ENCODE data around the gene AFDN. TPM values are rescaled to one million over a fixed set of nuclear protein-coding genes. Genes with fewer than 3 reads are reported as not detected.
A peak's percentile ranks its signal among the peaks of the same experiment; 100 is the strongest.

AFDN gene
- total and polyA plus RNA-seq, 2 experiments from 2014 or later, result 66.9 to 200 TPM

- H2AFZ ChIP-seq, result no peak overlapping the region
- Mint-ChIP-seq H3K27ac (peak overlapping the region; percentile 53), H3K4me1 (peaks cover 72% of the 10 kb centered on the region), H3K4me3 (peak overlapping the region; percentile 0; the same call in 2 of the 3 replicates), H3K36me3 (ENCODE audit: low read depth) (no peaks in the 10 kb centered on the region), H3K9me3 (no peaks in the 10 kb centered on the region), H3K27me3 (ENCODE audit: insufficient read depth, low read depth, poor library complexity) (no peaks in the 10 kb centered on the region)
- H3K36me3 ChIP-seq (ENCODE audit: insufficient read depth), result no peaks in the 10 kb centered on the region
- H3K4me1 ChIP-seq (ENCODE audit: insufficient read depth), result peaks cover 51% of the 10 kb centered on the region
- no peaks in the 10 kb centered on the region for H3F3A ChIP-seq (replicated peaks; ENCODE audit: low read depth)
- H3K4me3 ChIP-seq, result no peak overlapping the region
- H3K4me2 ChIP-seq, result peak overlapping the region; percentile 5
- ATAC-seq, result peak; percentile 26
- DNase-seq (ENCODE audit: low spot score), result peak; percentile 56
- H3K27ac ChIP-seq (ENCODE audit: low read depth), result peak overlapping the region; percentile 71
- H3K79me2 ChIP-seq (replicated peaks; ENCODE audit: insufficient read depth), result peaks cover 97% of the 10 kb centered on the region
- TF ChIP-seq JUNB (IDR thresholded peaks at IDR 0.05; ENCODE audit: unreplicated experiment) (no peak), EZH2 (IDR thresholded peaks at IDR 0.05; ENCODE audit: low read depth, unreplicated experiment) (no peak), NANOG (IDR thresholded peaks at IDR 0.05; ENCODE audit: borderline replicate concordance) (no peak), POLR2AphosphoS5 (IDR thresholded peaks at IDR 0.05; ENCODE audit: low read depth) (no peak), EZH2phosphoT487 (IDR thresholded peaks at IDR 0.05; ENCODE audit: unreplicated experiment) (no peak), ZNF462 (CRISPR knock-in tag; IDR thresholded peaks at IDR 0.05) (no peak)
- TF ChIP-seq, protein P1, sequence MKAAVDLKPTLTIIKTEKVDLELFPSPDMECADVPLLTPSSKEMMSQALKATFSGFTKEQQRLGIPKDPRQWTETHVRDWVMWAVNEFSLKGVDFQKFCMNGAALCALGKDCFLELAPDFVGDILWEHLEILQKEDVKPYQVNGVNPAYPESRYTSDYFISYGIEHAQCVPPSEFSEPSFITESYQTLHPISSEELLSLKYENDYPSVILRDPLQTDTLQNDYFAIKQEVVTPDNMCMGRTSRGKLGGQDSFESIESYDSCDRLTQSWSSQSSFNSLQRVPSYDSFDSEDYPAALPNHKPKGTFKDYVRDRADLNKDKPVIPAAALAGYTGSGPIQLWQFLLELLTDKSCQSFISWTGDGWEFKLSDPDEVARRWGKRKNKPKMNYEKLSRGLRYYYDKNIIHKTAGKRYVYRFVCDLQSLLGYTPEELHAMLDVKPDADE (IDR thresholded peaks at IDR 0.05), result no peak
- TF ChIP-seq, protein P2, sequence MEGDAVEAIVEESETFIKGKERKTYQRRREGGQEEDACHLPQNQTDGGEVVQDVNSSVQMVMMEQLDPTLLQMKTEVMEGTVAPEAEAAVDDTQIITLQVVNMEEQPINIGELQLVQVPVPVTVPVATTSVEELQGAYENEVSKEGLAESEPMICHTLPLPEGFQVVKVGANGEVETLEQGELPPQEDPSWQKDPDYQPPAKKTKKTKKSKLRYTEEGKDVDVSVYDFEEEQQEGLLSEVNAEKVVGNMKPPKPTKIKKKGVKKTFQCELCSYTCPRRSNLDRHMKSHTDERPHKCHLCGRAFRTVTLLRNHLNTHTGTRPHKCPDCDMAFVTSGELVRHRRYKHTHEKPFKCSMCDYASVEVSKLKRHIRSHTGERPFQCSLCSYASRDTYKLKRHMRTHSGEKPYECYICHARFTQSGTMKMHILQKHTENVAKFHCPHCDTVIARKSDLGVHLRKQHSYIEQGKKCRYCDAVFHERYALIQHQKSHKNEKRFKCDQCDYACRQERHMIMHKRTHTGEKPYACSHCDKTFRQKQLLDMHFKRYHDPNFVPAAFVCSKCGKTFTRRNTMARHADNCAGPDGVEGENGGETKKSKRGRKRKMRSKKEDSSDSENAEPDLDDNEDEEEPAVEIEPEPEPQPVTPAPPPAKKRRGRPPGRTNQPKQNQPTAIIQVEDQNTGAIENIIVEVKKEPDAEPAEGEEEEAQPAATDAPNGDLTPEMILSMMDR (conservative IDR thresholded peaks at IDR 0.05; ENCODE audit: low read depth in 2 of 2), result no peak
- TF ChIP-seq, protein P3, sequence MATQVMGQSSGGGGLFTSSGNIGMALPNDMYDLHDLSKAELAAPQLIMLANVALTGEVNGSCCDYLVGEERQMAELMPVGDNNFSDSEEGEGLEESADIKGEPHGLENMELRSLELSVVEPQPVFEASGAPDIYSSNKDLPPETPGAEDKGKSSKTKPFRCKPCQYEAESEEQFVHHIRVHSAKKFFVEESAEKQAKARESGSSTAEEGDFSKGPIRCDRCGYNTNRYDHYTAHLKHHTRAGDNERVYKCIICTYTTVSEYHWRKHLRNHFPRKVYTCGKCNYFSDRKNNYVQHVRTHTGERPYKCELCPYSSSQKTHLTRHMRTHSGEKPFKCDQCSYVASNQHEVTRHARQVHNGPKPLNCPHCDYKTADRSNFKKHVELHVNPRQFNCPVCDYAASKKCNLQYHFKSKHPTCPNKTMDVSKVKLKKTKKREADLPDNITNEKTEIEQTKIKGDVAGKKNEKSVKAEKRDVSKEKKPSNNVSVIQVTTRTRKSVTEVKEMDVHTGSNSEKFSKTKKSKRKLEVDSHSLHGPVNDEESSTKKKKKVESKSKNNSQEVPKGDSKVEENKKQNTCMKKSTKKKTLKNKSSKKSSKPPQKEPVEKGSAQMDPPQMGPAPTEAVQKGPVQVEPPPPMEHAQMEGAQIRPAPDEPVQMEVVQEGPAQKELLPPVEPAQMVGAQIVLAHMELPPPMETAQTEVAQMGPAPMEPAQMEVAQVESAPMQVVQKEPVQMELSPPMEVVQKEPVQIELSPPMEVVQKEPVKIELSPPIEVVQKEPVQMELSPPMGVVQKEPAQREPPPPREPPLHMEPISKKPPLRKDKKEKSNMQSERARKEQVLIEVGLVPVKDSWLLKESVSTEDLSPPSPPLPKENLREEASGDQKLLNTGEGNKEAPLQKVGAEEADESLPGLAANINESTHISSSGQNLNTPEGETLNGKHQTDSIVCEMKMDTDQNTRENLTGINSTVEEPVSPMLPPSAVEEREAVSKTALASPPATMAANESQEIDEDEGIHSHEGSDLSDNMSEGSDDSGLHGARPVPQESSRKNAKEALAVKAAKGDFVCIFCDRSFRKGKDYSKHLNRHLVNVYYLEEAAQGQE (IDR thresholded peaks at IDR 0.05; ENCODE audit: unreplicated experiment), result no peak
- peaks cover 6% of the 10 kb centered on the region; the same call in 1 of the 2 replicates for H4K20me1 ChIP-seq (replicated peaks; ENCODE audit: insufficient read depth)
- H3K27me3 ChIP-seq (ENCODE audit: insufficient read depth), result no peaks in the 10 kb centered on the region
- H3K9me2 ChIP-seq (ENCODE audit: insufficient read depth), result no peaks in the 10 kb centered on the region
Measured at GRCh38 chr6:167847936-167848335, 21.2 kb downstream of the AFDN start.
